LNCAP (cell line): ENCODE data around the gene TMIGD2.
A peak's percentile ranks its signal among the peaks of the same experiment; 100 is the strongest.

Source experiments
- CTCF ChIP-seq: fragments of 450-650 bp; IDR thresholded peaks from 2 replicates; pipeline ENCODE4 v1.5.1; 2017; ENCODE audit warnings: mild to moderate bottlenecking

TMIGD2 gene

GRCh38 chr19:4257025-4257424, 45.2 kb downstream of the TMIGD2 start:
- TF ChIP-seq CTCF: no peak

GRCh38 chr19:4256563-4256962, 45.6 kb downstream of the TMIGD2 start:
- TF ChIP-seq CTCF: no peak

- peak; percentile 58; the same call in 1 of the 2 replicates for TF ChIP-seq CTCF
Observed at GRCh38 chr19:4246767-4247593, 55.2 kb downstream of the TMIGD2 start, which contains the start of gene YJU2. TSS of gene YJU2 (plus strand) at chr19:4247080. CDS start at chr19:4247147, 67 bp downstream.
